ENCODE data around the gene PELI1.

Gene PELI1

DNA sequence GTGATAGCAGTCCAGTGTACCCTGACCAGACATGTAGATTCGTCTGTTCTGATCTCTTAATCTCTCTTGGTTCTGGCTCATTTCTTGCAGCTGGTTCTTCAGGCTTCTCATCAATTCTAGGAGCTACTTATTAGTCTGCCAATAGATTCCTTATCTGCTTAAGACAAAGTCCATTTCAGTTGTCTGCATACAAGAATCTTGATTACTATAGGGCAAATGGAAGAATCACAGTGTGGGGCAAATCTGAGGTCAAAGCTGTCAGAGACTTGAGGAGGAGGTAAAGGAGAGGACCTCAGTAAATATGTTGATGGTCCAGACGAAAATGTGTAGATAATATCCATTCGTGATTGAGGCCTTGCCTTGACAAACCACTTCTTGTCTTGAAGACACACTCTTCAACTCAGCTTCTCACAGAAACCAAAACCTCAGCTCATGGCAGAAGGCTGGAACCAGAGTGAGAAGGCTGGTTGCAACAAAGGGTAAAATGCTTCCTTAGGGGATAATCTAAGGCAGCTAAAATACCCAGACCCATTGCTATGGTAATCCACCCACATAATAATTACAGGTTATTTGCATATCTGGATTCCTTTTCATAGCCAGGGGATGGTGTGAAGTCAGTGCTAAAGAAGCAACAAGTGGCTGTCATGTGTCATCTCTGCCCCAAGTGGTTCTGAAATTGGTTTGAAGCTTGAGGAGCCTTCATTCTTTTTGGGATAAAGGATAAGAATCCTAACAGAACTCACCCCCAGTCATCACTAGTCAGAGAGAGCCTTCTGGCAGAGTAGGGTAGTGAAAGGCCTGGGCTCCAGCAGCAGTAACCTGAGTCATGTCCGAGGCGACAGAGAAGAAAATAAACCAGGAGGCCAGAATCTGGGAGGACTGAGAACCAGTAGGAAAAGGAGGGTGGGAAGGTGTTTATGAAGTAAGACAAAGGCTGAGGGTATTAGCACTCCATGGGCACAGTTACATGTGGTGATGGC is 29.2 kb upstream of the PELI1 start:
- Histone ChIP-seq H3K9me3 (ENCODE audit: insufficient read depth, low read depth, low read length) (no peaks in the 10 kb centered on the region), H3K4me1 (ENCODE audit: insufficient read depth, low read length) (peaks cover 5% of the 10 kb centered on the region; the same call in 1 of the 2 replicates), H3K27ac (ENCODE audit: low read length) (no peak overlapping the region), H3K27me3 (ENCODE audit: insufficient read depth, low read length) (no peaks in the 10 kb centered on the region), H3K9ac (ENCODE audit: low read depth, low read length) (no peak overlapping the region), H3K4me3 (ENCODE audit: low read length) (no peak overlapping the region), H3K36me3 (ENCODE audit: insufficient read depth, low read depth, low read length) (no peaks in the 10 kb centered on the region)

DNA sequence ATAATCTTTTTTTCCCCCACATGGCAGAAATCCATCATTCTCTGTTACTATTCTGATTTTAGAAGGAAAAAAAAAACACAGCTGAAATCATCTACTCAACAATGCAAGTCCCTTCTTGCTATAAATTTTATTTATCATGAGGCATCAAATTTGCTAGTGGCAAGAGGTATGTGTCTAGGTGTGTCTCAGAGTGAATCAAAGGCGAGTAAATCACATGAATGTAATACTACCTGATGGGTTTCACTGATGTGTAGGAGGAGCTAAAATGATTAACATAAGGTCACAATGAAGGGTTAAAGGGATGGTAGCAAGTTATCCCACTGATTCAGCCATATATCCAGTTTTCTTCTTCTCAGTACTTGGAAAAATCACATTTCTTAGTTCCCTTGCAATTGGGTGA is 24.5 kb upstream of the PELI1 start:
- Histone ChIP-seq H3K27ac (ENCODE audit: low read length) (no peak overlapping the region), H3K27me3 (ENCODE audit: insufficient read depth, low read length) (no peaks in the 10 kb centered on the region), H3K36me3 (ENCODE audit: insufficient read depth, low read depth, low read length) (no peaks in the 10 kb centered on the region), H3K9me3 (ENCODE audit: insufficient read depth, low read depth, low read length) (no peaks in the 10 kb centered on the region), H3K4me3 (ENCODE audit: low read length) (no peak overlapping the region), H3K4me1 (ENCODE audit: insufficient read depth, low read length) (peaks cover 4% of the 10 kb centered on the region; the same call in 1 of the 2 replicates), H3K9ac (ENCODE audit: low read depth, low read length) (no peak overlapping the region)

DNA sequence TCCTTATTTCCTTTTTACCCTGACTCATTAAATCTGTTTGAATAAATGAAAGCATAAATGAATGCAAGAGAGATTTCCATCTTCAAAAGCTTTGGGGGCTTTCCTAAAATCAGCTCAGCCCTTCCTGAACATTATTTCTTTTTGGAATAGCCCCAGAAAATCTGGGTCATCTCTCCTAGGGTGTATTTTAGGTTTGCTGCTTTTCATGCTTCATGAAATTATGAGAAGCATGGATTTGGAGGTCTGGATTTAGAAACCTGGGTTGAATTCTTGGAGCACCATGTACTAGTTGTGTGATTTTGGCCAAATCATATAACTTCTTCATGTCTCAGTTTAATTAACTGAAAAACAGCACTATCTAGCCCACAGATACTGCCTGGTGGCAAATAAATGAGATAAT is 24.0 kb upstream of the PELI1 start:
- Histone ChIP-seq H3K36me3 (ENCODE audit: insufficient read depth, low read depth, low read length) (no peaks in the 10 kb centered on the region), H3K4me1 (ENCODE audit: insufficient read depth, low read length) (no peaks in the 10 kb centered on the region), H3K27me3 (ENCODE audit: insufficient read depth, low read length) (no peaks in the 10 kb centered on the region), H3K9me3 (ENCODE audit: insufficient read depth, low read depth, low read length) (no peaks in the 10 kb centered on the region), H3K27ac (ENCODE audit: low read length) (no peak overlapping the region), H3K9ac (ENCODE audit: low read depth, low read length) (no peak overlapping the region), H3K4me3 (ENCODE audit: low read length) (no peak overlapping the region)

DNA sequence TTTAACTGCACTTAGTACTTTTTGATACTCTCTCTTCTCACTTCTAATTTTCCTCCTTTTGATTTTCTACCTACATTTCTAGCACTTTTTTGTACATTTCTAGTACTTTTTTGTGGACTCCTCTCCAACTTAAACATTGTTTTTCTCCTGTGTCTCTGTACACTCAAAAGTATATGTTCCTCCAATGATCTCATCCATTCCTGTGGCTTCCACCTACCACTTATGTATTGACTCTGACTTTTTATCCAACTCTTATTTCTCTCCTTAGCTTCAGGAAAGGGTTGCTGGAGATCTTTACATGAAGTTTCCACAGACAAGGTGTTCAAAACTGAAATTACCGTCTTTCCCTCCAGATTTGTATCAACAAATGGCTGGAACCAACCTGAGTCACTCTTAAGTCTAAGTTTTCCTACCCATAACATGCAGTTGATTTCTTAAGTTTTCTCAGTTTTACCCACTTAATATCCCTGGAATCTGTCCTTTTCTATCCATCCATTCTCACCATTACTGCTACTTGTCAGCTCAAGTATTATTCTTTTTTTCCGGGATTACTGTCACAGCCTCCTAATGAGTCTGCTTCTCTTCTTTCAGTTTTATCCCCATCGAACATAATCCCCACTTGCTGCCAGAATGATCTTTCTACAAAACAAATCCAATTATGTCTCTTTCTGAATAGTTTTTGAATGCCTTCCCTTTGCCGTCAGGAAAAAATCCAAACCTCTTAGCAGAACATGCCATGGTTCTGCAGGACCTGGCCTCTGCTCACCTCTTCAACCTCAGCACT is 22.6 kb upstream of the PELI1 start:
- Histone ChIP-seq H3K9me3 (ENCODE audit: insufficient read depth, low read depth, low read length) (no peaks in the 10 kb centered on the region), H3K4me1 (ENCODE audit: insufficient read depth, low read length) (no peaks in the 10 kb centered on the region), H3K9ac (ENCODE audit: low read depth, low read length) (no peak overlapping the region), H3K27me3 (ENCODE audit: insufficient read depth, low read length) (no peaks in the 10 kb centered on the region), H3K27ac (ENCODE audit: low read length) (no peak overlapping the region), H3K36me3 (ENCODE audit: insufficient read depth, low read depth, low read length) (no peaks in the 10 kb centered on the region), H3K4me3 (ENCODE audit: low read length) (no peak overlapping the region)

DNA sequence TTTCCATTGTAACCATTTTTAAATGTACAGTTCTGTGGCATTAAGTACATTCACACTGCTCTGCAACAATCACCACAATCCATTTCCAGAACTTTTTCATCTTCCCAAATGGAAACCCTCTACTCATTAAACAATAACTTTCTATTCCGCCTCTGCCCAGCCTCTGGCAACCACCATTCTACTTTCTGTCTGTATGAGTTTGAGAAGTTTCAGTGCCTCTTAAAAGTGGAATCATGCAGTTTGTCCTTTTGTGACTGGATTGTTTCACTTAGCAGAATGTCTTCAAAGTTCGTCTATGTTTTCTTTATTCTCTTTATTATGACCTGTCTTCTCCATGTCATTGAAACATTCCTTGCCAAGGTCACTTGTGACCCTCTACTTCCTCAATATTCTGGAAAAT is 22.0 kb upstream of the PELI1 start:
- no peaks in the 10 kb centered on the region for H3K9me3 ChIP-seq (ENCODE audit: insufficient read depth, low read depth, low read length)
- no peaks in the 10 kb centered on the region for H3K4me1 ChIP-seq (ENCODE audit: insufficient read depth, low read length)
- H3K4me3 ChIP-seq (ENCODE audit: low read length), result no peak overlapping the region
- no peaks in the 10 kb centered on the region for H3K27me3 ChIP-seq (ENCODE audit: insufficient read depth, low read length)
- H3K36me3 ChIP-seq (ENCODE audit: insufficient read depth, low read depth, low read length), result no peaks in the 10 kb centered on the region
- H3K9ac ChIP-seq (ENCODE audit: low read depth, low read length), result no peak overlapping the region
- H3K27ac ChIP-seq (ENCODE audit: low read length), result no peak overlapping the region

DNA sequence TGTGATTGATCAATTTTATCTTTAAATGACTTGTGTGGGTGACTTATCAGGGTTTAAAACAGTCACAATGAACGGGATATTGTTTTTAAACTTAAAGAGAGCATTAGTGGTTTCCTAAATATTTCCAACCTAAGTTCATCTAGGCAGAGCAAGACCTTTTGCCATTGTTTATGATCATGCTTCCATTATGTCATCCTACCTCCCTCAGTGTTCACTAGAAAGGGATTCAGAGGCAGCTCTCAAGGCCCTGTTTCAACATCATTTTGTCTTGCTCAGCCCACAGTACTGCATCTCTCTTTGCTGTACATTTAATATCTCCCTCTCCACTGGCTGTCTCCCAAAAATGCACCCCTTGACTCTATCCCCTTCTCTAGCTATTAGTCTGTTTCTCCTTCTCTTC is 21.5 kb upstream of the PELI1 start:
- Histone ChIP-seq H3K9ac (ENCODE audit: low read depth, low read length) (no peak overlapping the region), H3K4me1 (ENCODE audit: insufficient read depth, low read length) (no peaks in the 10 kb centered on the region), H3K27me3 (ENCODE audit: insufficient read depth, low read length) (no peaks in the 10 kb centered on the region), H3K4me3 (ENCODE audit: low read length) (no peak overlapping the region), H3K9me3 (ENCODE audit: insufficient read depth, low read depth, low read length) (no peaks in the 10 kb centered on the region), H3K36me3 (ENCODE audit: insufficient read depth, low read depth, low read length) (no peaks in the 10 kb centered on the region), H3K27ac (ENCODE audit: low read length) (no peak overlapping the region)

DNA sequence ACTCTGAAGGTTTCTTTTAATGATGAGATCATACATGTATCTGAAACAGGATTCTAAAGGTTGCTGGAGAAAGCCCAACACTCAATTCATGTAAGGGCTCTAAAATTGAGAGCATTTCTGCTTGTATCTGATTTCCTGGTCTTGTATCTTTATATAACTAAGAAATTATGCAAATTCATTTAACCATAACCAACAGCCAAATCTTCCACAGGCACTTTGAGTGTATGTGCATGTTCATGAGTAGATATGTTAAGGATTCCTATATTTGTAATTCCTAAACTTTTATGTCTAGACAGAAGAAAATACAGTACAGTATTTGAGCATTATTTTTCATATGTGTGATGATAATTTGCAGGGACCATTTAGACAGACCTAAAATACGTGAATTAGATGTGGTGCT is 20.4 kb upstream of the PELI1 start:
- H3K36me3 ChIP-seq (ENCODE audit: insufficient read depth, low read depth, low read length), result no peaks in the 10 kb centered on the region
- H3K27ac ChIP-seq (ENCODE audit: low read length), result no peak overlapping the region
- no peaks in the 10 kb centered on the region for H3K4me1 ChIP-seq (ENCODE audit: insufficient read depth, low read length)
- no peak overlapping the region for H3K9ac ChIP-seq (ENCODE audit: low read depth, low read length)
- no peaks in the 10 kb centered on the region for H3K9me3 ChIP-seq (ENCODE audit: insufficient read depth, low read depth, low read length)
- no peak overlapping the region for H3K4me3 ChIP-seq (ENCODE audit: low read length)
- no peaks in the 10 kb centered on the region for H3K27me3 ChIP-seq (ENCODE audit: insufficient read depth, low read length)

DNA sequence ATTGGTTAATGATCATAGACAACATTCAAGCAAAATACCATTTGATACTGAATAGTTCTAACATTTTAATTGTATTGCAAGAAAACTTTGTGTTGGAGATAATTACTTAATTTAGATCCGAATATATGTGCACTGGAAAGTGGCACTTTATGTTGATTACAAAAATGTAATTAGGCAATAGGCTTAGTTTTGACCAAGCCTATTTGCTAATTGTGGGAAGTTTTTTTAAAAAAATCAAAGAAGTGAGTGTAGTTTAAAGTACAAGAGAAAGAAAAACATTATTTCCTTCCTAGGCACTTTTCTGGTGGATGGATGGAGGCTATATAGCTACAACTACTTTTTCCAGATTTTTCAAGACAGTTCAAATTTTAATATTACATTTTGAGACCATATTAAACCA is 18.3 kb upstream of the PELI1 start:
- Histone ChIP-seq H3K36me3 (ENCODE audit: insufficient read depth, low read depth, low read length) (no peaks in the 10 kb centered on the region), H3K27me3 (ENCODE audit: insufficient read depth, low read length) (no peaks in the 10 kb centered on the region), H3K9me3 (ENCODE audit: insufficient read depth, low read depth, low read length) (no peaks in the 10 kb centered on the region), H3K9ac (ENCODE audit: low read depth, low read length) (no peak overlapping the region), H3K27ac (ENCODE audit: low read length) (no peak overlapping the region), H3K4me1 (ENCODE audit: insufficient read depth, low read length) (no peaks in the 10 kb centered on the region), H3K4me3 (ENCODE audit: low read length) (no peak overlapping the region)

DNA sequence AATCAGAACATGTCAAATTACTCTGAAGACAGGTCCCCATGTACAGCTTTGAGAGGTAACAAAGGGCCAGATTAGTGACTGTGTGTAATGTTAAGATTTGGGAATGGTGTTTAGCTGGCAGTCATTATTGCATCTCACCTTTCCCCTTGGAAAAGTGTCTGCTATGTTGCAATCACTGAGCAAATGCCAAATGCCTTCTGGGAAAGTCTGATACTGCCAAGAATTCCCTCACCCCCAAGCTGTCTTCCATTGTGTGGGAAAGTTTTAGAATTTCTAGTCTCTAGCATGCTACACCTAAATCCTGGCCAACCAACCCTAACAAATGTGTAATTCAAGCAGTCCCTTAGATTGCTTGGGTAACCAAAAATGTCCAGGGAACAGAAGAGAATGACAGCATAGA is 13.6 kb upstream of the PELI1 start:
- no peaks in the 10 kb centered on the region for H3K9me3 ChIP-seq (ENCODE audit: insufficient read depth, low read depth, low read length)

DNA sequence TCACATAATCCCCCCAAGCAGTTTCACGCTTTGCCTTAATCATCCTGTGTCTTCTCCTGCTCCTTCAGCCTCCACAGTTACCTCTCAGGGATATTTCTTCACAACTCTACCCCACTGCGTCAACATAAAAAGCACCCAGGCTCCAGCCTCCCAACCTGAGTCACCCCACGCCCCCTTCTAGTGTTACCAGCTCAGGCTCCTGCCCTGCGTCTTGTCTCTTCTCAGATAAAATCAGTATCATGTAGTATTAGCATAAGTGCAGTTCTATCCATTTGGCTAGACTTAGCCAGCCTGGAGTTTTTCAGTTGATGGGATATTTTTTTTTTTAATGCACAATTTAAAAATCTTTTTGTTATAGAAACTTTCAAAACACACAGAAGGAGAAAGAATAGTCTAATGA is 9.6 kb upstream of the PELI1 start:
- Histone ChIP-seq H3K4me1 (ENCODE audit: insufficient read depth, low read length) (no peaks in the 10 kb centered on the region; the same call in 1 of the 2 replicates), H3K4me3 (ENCODE audit: low read length) (no peak overlapping the region), H3K27me3 (ENCODE audit: insufficient read depth, low read length) (no peaks in the 10 kb centered on the region), H3K27ac (ENCODE audit: low read length) (no peak overlapping the region), H3K36me3 (ENCODE audit: insufficient read depth, low read depth, low read length) (no peaks in the 10 kb centered on the region), H3K9me3 (ENCODE audit: insufficient read depth, low read depth, low read length) (no peaks in the 10 kb centered on the region), H3K9ac (ENCODE audit: low read depth, low read length) (no peak overlapping the region)

More for the DNA sequence above, 13.6 kb upstream of the PELI1 start:
- Histone ChIP-seq H3K9ac (ENCODE audit: low read depth, low read length) (no peak overlapping the region), H3K36me3 (ENCODE audit: insufficient read depth, low read depth, low read length) (no peaks in the 10 kb centered on the region), H3K4me3 (ENCODE audit: low read length) (no peak overlapping the region), H3K27me3 (ENCODE audit: insufficient read depth, low read length) (no peaks in the 10 kb centered on the region), H3K4me1 (ENCODE audit: insufficient read depth, low read length) (no peaks in the 10 kb centered on the region), H3K27ac (ENCODE audit: low read length) (no peak overlapping the region)

DNA sequence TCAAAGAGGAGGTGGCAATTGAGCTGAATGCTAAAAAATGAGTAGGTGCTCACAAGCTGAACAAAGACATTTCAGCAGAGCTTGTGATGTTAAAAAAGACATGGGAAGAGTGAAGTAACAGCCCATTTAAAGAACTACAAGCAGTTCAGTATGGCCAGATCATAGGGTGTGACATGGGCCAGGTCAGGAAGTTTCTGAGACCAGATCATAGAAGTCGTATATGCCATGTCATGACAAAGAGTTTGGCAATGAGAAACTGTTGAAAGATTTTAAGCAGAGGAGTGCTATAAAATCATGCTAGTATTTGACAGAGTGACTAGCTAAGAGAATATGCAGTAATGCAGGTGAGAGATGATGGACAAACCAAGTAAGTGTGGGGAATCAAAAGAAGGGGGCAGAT is 7.3 kb upstream of the PELI1 start:
- Histone ChIP-seq H3K27me3 (ENCODE audit: insufficient read depth, low read length) (no peaks in the 10 kb centered on the region), H3K27ac (ENCODE audit: low read length) (no peak overlapping the region), H3K36me3 (ENCODE audit: insufficient read depth, low read depth, low read length) (no peaks in the 10 kb centered on the region), H3K4me3 (ENCODE audit: low read length) (no peak overlapping the region), H3K9ac (ENCODE audit: low read depth, low read length) (no peak overlapping the region), H3K4me1 (ENCODE audit: insufficient read depth, low read length) (no peaks in the 10 kb centered on the region; the same call in 1 of the 2 replicates), H3K9me3 (ENCODE audit: insufficient read depth, low read depth, low read length) (no peaks in the 10 kb centered on the region)

DNA sequence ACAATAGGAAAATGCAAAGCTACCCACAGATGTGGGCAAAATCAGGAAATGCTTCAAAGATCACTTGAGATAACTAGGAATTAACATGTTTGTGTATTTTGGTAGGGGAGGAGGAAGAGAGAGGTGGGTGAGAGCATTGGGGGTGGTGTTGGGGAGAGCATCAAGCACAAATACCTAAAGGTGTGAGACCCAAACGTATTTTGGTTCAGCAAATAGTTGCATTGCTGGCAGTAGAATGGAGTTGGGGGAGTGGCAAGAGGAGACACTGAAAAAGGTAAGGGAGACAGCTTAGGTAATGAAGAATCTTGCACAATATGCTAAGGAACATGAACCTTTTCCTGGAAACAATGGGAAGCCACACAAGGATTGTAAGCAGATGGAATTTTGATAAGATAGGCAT is 1.5 kb upstream of the PELI1 start:
- no peaks in the 10 kb centered on the region for H3K27me3 ChIP-seq (ENCODE audit: insufficient read depth, low read length)

More for the DNA sequence above, 1.5 kb upstream of the PELI1 start:
- H3K4me1 ChIP-seq (ENCODE audit: insufficient read depth, low read length), result peaks cover 16% of the 10 kb centered on the region
- no peaks in the 10 kb centered on the region for H3K36me3 ChIP-seq (ENCODE audit: insufficient read depth, low read depth, low read length)
- H3K9ac ChIP-seq (ENCODE audit: low read depth, low read length), result no peak overlapping the region
- H3K9me3 ChIP-seq (ENCODE audit: insufficient read depth, low read depth, low read length), result no peaks in the 10 kb centered on the region
- H3K4me3 ChIP-seq (ENCODE audit: low read length), result no peak overlapping the region
- H3K27ac ChIP-seq (ENCODE audit: low read length), result no peak overlapping the region
